Subcutaneous abdominal adipose tissue (tissue), 5 donors: ENCODE measurements around the gene SLC25A25.

Experiments
- H3K27ac ChIP-seq: one replicate; pipeline ENCODE4 v1.7.0; 2013; ENCODE audit warnings: low read depth, mild to moderate bottlenecking, inconsistent platforms, low read length, moderate library complexity
- H3K27me3 ChIP-seq, 5 donors: one replicate each; pipeline ENCODE4 v1.7.0; 2013; ENCODE audit warnings: low read length in 5 of 5, inconsistent platforms in 1 of 5; ENCODE audit not compliant: control insufficient read depth in 5 of 5, insufficient read depth in 4 of 5
- H3K36me3 ChIP-seq, 5 donors: one replicate each; pipeline ENCODE4 v1.7.0; 2013; ENCODE audit warnings: low read length in 5 of 5; ENCODE audit not compliant: control insufficient read depth in 5 of 5, insufficient read depth in 5 of 5
- H3K4me1 ChIP-seq, 5 donors: one replicate each; pipeline ENCODE4 v1.7.0; 2013; ENCODE audit warnings: low read length in 5 of 5, mild to moderate bottlenecking in 3 of 5, moderate library complexity in 1 of 5; ENCODE audit not compliant: control insufficient read depth in 5 of 5, insufficient read depth in 5 of 5
- H3K4me3 ChIP-seq, 5 donors: one replicate each; pipeline ENCODE4 v1.7.0; 2013; ENCODE audit warnings: low read length in 5 of 5, low read depth in 1 of 5
- H3K9ac ChIP-seq, 5 donors: one replicate each; pipeline ENCODE4 v1.7.0; 2013; ENCODE audit warnings: low read length in 5 of 5, mild to moderate bottlenecking in 4 of 5, moderate library complexity in 3 of 5
- H3K9me3 ChIP-seq, 5 donors: one replicate each; pipeline ENCODE4 v1.7.0; 2013; ENCODE audit warnings: low read length in 5 of 5; ENCODE audit not compliant: control insufficient read depth in 5 of 5
- donor health status: healthy.
- donor health status: healthy.
- donor health status: healthy.
- donor health status: healthy.
- donor health status: healthy.

The SLC25A25 gene

DNA sequence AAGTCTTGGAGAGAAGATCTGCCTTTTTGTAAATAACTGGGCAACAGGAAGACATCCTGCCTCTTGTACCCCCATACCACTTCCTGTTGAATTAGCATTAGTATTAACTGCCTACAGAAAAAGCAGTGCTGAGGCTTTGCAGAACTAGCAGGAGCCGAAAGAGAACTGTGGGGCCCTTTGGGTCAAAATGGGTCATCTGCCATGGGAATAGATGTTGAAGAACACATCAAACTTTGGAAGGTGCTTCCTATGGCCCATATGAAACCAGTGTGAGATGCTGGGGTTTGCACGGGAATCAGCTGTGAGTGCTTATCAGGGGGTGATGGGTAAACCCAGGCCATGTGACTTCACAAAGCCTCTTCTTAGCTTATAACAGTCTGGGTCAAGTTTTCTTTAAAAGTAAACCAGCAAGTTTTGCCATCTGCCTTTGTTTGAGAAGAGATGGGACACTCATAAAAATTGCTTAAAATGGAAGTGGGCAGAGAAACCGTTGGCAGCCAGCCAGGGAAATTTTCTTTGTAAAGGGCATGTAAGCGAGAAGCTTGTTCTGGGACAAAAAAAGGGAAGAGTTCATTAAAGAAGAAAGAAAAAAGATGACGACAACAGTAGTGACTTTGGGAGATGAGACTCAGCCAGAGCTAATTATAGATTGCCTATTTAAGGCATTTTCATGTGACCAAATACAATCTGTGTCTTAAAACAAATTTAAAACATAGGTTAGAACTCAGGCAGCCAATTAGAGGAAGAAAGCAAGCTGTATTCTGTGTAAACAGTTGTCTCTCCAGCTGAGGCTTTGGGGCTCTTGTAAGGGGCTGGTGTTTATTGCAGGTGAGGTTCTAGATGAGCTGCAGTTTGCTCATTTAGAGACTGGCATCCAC is 4.4 kb downstream of the SLC25A25 start:
- no peaks in the 10 kb centered on the region for H3K36me3 ChIP-seq
- H3K9me3 ChIP-seq, result no peaks in the 10 kb centered on the region
- H3K27ac ChIP-seq, result peak overlapping the region; percentile 97
- H3K4me3 ChIP-seq, result peak overlapping the region in 4 of 5 donors; percentile 22 to 31 (median 25)
- H3K27me3 ChIP-seq, result no peaks in the 10 kb centered on the region
- H3K9ac ChIP-seq, result peak overlapping the region; percentile 35 to 78 (median 51)
- H3K4me1 ChIP-seq, result peaks cover 13 to 62% (median 52%) of the 10 kb centered on the region in 5 donors

DNA sequence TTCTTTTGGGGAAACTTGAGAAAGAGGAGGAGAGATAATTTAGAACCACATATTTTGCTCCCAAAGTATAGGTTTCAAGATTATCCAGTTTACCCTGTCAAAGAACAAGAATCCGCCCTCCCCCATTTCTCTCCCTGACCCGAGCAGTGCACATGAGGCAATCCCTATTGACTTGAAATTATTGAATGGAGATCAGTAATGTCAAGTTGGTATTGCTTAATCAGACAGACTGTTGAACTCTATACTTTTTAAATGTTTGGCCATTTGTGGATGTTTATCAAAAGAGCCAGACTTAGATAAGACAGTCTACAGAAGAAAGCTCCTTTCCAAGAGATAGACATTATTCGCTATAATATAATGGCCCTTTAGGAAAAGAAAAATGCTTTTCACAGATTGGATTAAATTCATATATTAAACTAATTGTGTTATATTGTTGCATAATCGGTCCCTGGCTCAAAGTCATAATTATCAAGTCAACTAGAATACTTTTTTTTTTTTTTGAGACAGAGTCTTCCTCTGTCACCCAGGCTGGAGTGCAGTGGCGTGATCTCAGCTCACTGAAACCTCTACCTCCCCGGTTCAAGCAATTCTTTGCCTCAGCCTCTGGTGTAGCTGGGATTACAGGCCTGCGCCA is 5.3 kb downstream of the SLC25A25 start:
- H3K27me3 ChIP-seq, result no peaks in the 10 kb centered on the region
- peak overlapping the region in 1 of 5 donors; percentile 22 for H3K4me3 ChIP-seq
- peak overlapping the region; percentile 97 for H3K27ac ChIP-seq
- peak overlapping the region in 4 of 5 donors; percentile 31 to 78 (median 41) for H3K9ac ChIP-seq
- no peaks in the 10 kb centered on the region for H3K36me3 ChIP-seq
- H3K9me3 ChIP-seq, result no peaks in the 10 kb centered on the region
- H3K4me1 ChIP-seq, result peaks cover 13 to 65% (median 59%) of the 10 kb centered on the region in 5 donors

DNA sequence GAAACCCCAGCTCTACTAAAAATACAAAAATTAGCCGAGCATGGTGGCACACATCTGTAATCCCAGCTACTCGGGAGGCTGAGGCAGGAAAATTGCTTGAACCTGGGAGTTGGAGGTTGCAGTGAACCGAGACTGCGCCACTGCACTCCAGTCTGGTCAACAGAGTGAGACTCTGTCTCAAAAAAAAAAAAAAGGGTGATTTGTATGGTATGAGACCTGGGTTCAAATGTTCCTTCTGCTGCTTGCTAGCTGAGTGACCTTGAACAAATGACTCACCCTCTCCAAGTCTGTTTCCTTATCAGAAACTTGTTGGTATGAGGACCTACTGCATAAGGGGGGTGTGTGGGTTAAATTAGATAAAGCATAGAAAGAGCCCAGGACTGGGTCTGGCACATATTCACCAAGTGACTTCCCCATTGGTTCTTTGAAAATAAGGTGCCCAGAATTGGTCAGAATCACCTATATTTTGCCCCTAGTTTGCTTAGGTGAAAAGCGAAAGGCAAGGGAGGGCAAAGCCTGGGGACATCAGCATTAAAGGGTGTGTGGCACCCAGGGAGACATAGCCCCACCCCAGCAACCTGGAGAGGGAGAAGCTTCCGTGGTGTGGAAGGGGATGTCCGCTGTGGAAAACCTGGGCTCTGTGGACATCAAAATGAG is 9.9 kb downstream of the SLC25A25 start:
- no peaks in the 10 kb centered on the region for H3K27me3 ChIP-seq
- H3K27ac ChIP-seq, result peak overlapping the region; percentile 23
- no peak overlapping the region for H3K4me3 ChIP-seq
- peak overlapping the region in 1 of 5 donors; percentile 25 for H3K9ac ChIP-seq
- H3K4me1 ChIP-seq, result peaks cover 3 to 61% (median 53%) of the 10 kb centered on the region in 5 donors
- H3K9me3 ChIP-seq, result no peaks in the 10 kb centered on the region
- no peaks in the 10 kb centered on the region for H3K36me3 ChIP-seq

DNA sequence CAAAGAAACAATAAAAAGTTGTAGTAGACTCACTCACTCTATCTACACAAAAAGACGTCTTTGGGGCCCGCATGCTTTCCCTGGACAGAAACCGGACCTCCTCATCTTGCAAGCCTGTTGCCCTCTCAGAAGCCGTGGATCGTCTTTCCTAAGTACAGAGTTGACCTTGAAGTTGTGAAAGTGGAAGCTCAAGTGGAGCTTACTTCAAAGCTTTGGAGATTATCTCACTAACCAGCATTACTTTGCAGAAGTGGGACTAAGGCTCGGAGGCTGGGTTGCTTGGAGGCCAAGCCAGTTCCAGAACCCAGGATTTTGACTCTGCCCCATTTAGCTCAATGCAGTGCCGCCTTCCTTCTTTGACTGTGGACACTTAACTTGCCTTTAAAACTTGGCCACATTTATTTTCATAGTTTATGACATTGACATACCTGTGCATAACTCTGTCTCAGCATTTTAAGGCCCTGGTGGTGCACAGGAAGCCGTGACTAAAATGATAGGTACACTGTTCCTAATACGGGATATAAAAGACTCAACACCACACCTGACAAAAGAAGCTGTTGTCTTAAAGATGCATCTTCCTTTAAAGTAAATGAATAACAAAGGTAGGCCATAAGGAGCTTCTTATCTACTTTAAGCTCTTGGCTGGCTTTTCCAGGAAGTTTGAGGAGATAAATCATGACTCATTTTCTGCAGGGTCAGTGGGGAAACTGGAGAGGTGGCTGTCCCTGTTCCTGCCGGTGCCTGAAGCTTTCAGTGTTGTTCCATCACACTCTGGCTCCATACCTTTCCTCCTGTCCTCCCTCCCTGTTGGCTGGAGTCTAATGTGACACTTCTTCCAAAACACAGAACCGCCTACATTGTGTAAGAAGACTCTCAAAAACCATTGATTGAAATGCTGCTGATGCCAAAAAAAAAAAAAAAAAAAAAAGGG is 10.7 kb downstream of the SLC25A25 start:
- Histone ChIP-seq H3K9me3 (no peaks in the 10 kb centered on the region), H3K4me1 (peaks cover 0 to 53% (median 46%) of the 10 kb centered on the region in 5 donors), H3K9ac (no peak overlapping the region), H3K36me3 (no peaks in the 10 kb centered on the region), H3K27ac (peak overlapping the region; percentile 23), H3K4me3 (no peak overlapping the region), H3K27me3 (no peaks in the 10 kb centered on the region)

DNA sequence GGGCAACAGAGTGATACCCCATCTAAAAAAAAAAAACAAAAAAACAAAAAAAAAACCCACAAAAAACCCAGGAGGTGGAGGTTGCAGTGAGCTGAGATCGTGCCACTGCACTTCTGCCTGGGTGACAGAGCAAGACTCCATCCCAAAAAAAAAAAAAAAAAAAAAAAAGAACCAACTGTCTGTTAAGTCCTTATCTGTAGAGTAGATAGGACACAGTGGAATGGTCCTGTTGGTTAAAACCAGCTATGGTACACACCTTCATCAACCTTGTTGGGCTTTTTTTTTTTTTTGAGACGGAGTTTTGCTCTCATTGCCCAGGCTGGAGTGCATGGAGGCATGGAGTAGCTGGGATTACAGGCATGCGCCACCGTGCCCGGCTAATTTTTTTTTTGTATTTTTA is 12.2 kb downstream of the SLC25A25 start:
- no peak overlapping the region for H3K9ac ChIP-seq
- H3K9me3 ChIP-seq, result no peaks in the 10 kb centered on the region
- H3K36me3 ChIP-seq, result no peaks in the 10 kb centered on the region
- H3K27me3 ChIP-seq, result no peaks in the 10 kb centered on the region
- H3K4me1 ChIP-seq, result peaks cover 0 to 45% (median 42%) of the 10 kb centered on the region in 5 donors
- H3K4me3 ChIP-seq, result no peak overlapping the region
- H3K27ac ChIP-seq, result no peak overlapping the region

DNA sequence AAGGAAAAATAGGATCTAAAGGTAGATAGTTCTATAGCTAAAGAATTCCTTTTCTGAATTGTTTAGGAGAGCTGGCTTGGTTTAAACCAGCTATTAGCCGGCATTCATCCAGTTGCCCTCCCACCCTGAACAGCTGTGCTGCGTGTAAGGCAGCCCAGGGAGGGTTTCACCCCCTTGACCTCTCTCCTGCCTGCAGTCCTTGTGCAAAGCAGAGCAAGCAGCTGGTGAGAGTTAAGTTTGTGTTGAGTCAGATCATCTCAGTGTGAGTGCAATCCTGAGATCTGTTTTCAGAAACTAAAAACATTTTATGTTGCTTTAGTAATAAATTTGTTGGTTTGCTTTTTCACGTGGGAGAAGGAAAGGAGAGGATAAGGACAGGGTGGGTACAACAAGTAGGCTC is 13.0 kb downstream of the SLC25A25 start:
- peaks cover 0 to 43% (median 41%) of the 10 kb centered on the region in 5 donors for H3K4me1 ChIP-seq
- H3K9ac ChIP-seq, result peak overlapping the region in 1 of 5 donors; percentile 23
- H3K9me3 ChIP-seq, result no peaks in the 10 kb centered on the region
- no peaks in the 10 kb centered on the region for H3K27me3 ChIP-seq
- no peak overlapping the region for H3K4me3 ChIP-seq
- H3K27ac ChIP-seq, result peak overlapping the region; percentile 69
- H3K36me3 ChIP-seq, result no peaks in the 10 kb centered on the region

DNA sequence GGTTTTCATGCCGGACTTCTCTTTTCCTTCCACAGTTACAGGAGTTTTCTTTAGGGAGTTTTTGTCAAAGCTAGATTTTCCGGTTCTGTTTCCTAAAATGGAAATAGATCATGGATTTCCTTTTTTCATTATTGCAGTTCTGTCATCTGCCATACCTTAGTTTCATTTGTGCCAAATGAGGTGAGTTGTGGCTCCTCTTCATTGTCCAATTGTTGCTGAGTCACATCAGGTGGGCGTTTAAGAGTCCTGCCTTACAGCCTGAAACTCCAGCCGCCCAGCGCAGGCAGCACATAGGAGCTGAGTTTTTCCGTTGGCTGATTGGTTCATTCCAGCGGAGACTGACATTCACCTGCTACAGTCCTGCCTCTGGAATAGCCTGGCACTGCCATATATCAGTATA is 14.1 kb downstream of the SLC25A25 start:
- peak overlapping the region; percentile 69 for H3K27ac ChIP-seq
- no peak overlapping the region for H3K4me3 ChIP-seq
- peaks cover 0 to 43% (median 39%) of the 10 kb centered on the region in 5 donors for H3K4me1 ChIP-seq
- H3K27me3 ChIP-seq, result no peaks in the 10 kb centered on the region
- H3K9ac ChIP-seq, result no peak overlapping the region
- no peaks in the 10 kb centered on the region for H3K9me3 ChIP-seq
- H3K36me3 ChIP-seq, result no peaks in the 10 kb centered on the region

DNA sequence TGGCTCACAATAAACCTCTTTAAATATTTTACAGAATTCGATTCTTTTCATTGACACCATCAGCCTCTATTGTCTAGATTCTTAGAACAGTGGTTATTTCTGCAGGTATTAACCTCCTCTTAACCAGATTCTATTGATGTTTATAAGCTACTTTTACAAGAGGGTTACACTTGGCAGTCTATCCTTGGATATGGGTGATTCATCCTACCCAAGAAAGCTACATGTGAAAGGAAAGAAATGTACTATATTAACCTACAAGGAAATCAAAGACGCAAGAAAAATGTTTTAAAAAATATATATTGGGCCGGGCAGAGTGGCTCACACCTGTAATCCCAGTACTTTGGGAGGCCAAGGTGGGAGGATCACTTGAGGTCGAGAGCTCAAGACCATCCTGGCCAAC is 16.7 kb downstream of the SLC25A25 start:
- H3K36me3 ChIP-seq, result no peaks in the 10 kb centered on the region
- H3K27ac ChIP-seq, result no peak overlapping the region
- no peak overlapping the region for H3K9ac ChIP-seq
- H3K9me3 ChIP-seq, result no peaks in the 10 kb centered on the region
- H3K4me1 ChIP-seq, result peaks cover 0 to 28% (median 25%) of the 10 kb centered on the region in 5 donors
- no peak overlapping the region for H3K4me3 ChIP-seq
- H3K27me3 ChIP-seq, result no peaks in the 10 kb centered on the region

DNA sequence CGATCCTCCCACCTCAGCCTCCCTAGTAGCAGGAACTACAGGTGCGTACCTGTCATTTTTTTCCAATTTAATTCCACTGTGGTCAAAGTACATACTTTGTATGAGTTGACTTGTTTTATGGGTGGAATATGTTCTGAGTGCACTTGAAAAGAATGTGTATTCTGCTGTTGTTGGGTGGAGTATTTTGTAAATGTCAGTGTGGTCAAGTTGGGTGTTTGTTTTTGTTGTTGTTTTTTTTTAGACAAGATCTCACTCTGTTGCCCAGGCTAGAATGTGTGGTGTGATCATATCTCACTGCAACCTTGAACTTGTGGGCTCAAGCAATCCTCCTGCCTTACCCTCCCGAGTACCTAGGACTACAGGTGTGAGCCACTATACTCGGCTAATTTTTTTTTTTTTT is 17.9 kb downstream of the SLC25A25 start:
- Histone ChIP-seq H3K4me1 (peaks cover 0 to 24% (median 21%) of the 10 kb centered on the region in 5 donors), H3K27ac (no peak overlapping the region), H3K9me3 (no peaks in the 10 kb centered on the region), H3K9ac (no peak overlapping the region), H3K36me3 (no peaks in the 10 kb centered on the region), H3K27me3 (no peaks in the 10 kb centered on the region), H3K4me3 (no peak overlapping the region)
